HL-60 (cell line): ENCODE data around the gene SNX2.

Experiments
- GABPA ChIP-seq: IDR thresholded peaks from 2 replicates; pipeline ENCODE4 v1.6.1; 2012; ENCODE audit warnings: low read depth
- POLR2AphosphoS5 ChIP-seq: IDR thresholded peaks from 2 replicates; pipeline ENCODE4 v1.6.1; 2012; ENCODE audit warnings: low read depth
- SPI1 ChIP-seq: IDR thresholded peaks from 2 replicates; pipeline ENCODE4 v1.6.1; 2012; ENCODE audit warnings: low read depth, mild to moderate bottlenecking, borderline replicate concordance
- TF ChIP-seq, protein P1 (sequence below): IDR thresholded peaks from one replicate; pipeline ENCODE4 v1.5.1; 2011; ENCODE audit warnings: low read length, control low read depth, inconsistent platforms; ENCODE audit not compliant: insufficient read depth
- TF ChIP-seq, protein P2 (sequence below): IDR thresholded peaks from 2 replicates; pipeline ENCODE4 v1.6.1; 2012; ENCODE audit warnings: low read depth; ENCODE audit not compliant: insufficient replicate concordance

DNA sequence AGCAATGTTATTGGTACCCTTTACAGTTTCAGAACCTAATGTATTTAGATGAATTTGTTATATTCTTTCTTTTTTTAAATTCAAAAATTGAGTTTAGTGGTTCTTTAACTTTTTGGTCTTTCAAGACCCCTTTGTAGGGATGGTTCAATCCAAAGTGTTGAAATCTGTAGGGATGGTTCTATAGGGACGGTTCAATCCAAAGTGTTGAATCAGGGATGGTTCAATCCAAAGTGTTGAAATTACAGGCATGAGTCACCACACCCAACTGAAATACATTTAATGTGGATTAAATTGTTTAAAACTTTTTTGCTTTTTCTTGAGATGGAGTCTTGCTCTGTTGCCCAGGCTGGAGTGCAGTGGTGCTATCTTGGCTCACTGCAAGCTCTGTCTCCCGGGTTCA lies 30.6 kb downstream of the SNX2 start:
- TF ChIP-seq, protein P1, sequence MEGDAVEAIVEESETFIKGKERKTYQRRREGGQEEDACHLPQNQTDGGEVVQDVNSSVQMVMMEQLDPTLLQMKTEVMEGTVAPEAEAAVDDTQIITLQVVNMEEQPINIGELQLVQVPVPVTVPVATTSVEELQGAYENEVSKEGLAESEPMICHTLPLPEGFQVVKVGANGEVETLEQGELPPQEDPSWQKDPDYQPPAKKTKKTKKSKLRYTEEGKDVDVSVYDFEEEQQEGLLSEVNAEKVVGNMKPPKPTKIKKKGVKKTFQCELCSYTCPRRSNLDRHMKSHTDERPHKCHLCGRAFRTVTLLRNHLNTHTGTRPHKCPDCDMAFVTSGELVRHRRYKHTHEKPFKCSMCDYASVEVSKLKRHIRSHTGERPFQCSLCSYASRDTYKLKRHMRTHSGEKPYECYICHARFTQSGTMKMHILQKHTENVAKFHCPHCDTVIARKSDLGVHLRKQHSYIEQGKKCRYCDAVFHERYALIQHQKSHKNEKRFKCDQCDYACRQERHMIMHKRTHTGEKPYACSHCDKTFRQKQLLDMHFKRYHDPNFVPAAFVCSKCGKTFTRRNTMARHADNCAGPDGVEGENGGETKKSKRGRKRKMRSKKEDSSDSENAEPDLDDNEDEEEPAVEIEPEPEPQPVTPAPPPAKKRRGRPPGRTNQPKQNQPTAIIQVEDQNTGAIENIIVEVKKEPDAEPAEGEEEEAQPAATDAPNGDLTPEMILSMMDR = no peak
- TF ChIP-seq, protein P2, sequence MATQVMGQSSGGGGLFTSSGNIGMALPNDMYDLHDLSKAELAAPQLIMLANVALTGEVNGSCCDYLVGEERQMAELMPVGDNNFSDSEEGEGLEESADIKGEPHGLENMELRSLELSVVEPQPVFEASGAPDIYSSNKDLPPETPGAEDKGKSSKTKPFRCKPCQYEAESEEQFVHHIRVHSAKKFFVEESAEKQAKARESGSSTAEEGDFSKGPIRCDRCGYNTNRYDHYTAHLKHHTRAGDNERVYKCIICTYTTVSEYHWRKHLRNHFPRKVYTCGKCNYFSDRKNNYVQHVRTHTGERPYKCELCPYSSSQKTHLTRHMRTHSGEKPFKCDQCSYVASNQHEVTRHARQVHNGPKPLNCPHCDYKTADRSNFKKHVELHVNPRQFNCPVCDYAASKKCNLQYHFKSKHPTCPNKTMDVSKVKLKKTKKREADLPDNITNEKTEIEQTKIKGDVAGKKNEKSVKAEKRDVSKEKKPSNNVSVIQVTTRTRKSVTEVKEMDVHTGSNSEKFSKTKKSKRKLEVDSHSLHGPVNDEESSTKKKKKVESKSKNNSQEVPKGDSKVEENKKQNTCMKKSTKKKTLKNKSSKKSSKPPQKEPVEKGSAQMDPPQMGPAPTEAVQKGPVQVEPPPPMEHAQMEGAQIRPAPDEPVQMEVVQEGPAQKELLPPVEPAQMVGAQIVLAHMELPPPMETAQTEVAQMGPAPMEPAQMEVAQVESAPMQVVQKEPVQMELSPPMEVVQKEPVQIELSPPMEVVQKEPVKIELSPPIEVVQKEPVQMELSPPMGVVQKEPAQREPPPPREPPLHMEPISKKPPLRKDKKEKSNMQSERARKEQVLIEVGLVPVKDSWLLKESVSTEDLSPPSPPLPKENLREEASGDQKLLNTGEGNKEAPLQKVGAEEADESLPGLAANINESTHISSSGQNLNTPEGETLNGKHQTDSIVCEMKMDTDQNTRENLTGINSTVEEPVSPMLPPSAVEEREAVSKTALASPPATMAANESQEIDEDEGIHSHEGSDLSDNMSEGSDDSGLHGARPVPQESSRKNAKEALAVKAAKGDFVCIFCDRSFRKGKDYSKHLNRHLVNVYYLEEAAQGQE = no peak
- TF ChIP-seq POLR2AphosphoS5 (no peak), SPI1 (no peak), GABPA (no peak)
